NCI-H146 treated with DMSO at 0.1 percent for 48 hours (cell line): ENCODE data around the gene RNF41.
A peak's percentile ranks its signal among the peaks of the same experiment; 100 is the strongest.
"Not testable (repeated sequence)": the region's sequence is repeated elsewhere in the genome, so short reads cannot be mapped to it uniquely, and the experiment has no call there.

Experiments used
- DNase-seq: peaks from one replicate; lab custom pipeline; 2025; ENCODE audit not compliant: unreplicated experiment; lab: John Stamatoyannopoulos, UW

Gene RNF41

DNA sequence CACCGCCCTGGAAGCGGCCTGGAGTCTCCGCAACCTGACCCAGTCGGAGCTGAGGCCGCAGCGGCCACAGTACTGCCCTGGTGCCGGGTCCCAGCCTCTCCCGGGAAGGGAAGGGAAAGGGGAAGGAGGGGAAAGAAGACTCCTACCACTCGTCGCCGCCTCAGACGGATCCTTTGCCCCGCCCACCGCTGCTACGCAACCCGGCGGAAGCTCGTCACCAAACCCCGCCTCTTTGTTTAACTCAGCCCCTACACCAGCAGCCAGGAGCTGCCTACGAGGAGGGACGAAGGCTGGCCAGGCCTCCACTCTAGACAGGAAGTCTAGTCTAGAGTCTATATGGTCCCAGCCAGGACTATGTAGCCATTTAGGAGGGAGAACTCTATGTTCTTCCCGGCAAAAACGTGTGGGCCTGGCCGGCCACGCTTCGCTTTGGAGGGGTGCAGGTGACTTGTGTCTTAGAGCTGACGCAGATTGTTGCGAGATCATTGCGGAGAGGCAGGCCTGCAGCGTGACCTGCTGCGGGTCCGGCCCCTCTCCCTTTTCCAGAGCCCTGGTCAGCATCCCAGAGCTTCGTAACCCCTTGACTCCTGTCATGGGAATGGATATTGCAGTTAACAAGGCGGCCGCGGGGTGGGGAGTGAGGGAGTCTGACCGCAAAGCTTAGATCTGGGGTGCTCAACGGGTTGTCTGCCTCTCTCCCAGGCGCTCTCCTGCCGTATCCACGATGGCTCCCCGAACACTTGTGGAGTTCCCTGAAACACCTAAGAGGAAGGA lies at the start of gene RNF41:
RNF41 (minus strand) TSS at position 166 of the 774 bp plus-strand sequence. CDS start 7,875 bp downstream, outside the sequence.
- DNase-seq = peak; percentile 98

DNA sequence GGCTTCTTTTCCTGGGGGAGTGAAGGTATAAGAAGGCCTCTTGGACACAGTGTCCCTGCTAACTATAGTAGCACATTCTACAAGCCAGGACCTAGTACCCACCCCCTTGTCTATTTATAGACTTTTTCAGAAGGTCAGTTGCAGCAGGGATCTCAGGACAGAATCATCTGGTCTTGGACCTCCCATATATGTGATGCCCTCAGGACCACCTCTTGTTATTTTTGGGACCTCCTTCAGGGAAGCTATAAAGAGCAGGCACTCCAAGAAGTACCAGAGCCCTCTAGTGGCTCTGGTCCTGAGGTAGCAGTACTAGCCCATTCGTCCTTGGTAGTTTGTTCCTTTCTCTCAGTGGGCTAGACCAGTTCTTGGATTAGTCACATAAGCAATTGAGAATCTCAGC lies 49.3 kb upstream of the RNF41 start:
- DNase-seq = no peak

DNA sequence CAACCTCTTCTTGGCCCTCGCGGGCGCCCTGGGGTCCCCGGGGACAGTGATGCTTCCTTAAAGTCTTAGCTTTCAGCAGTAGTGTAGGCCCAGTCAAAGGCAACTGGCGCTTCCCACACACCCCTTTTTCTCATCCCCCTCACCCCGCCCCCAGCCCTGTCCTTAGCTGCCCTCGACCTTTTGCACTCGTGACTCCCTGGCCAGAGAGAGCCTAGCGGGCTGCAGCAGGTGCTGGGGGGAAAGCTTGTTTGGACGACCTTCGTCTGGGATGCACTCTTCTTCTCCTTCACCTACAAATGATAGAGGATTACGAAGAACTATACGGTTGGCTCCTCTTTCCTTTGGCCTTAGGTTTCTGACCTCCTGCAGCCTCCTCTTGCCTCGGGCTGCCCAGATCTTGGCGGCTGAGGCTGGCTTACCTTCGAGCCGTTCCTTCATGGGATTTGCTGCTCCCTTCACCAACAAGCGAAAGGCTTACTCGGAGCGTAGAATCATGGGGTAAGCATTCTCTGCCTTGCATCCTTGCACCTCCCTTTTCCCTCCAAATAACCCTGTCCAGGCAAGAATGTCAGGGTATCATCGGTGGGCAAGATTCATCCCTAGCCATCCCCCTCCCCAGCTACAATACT lies 45.8 kb upstream of the RNF41 start:
- DNase-seq = no peak

DNA sequence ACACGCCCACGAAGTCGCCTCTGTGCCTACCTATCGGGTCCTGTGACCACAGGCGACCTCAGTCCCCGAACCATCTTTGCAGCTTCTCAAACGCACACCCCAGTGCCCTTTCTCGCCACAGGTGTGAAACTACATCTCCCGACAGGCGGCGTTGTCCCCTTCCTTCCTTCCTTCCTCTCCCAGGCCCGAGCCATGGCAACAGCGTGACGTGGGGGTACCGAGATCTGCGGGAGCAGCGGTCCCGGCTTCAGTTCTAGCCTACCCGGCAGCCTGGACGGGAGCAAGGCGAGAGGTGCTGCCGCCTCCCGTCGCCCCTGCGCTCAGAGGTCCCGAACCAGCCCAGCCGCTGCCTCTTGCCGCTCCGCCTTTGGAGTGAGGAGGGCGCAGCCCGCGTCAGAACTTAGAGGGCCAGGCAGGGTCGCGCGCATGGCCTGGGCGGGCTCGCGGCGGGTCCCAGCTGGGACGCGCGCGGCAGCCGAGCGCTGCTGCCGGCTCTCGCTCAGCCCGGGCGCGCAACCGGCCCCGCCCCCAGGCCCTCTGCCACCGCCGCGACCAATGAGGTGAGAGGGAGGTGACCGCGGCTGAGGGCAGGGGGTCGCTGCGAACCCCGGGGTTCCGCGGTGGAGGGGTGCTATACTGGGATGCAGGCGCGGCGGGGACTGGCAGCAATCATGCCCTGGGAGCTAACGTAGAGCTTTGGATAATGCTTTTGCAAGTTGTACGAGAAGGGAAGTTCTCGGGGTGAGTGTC lies 45.1 kb upstream of the RNF41 start, which contains the start of gene COQ10A:
COQ10A (plus strand) TSS at position 250 of the 750 bp plus-strand sequence; CDS start at position 427, 177 bp downstream.
- peak; percentile 90 for DNase-seq

DNA sequence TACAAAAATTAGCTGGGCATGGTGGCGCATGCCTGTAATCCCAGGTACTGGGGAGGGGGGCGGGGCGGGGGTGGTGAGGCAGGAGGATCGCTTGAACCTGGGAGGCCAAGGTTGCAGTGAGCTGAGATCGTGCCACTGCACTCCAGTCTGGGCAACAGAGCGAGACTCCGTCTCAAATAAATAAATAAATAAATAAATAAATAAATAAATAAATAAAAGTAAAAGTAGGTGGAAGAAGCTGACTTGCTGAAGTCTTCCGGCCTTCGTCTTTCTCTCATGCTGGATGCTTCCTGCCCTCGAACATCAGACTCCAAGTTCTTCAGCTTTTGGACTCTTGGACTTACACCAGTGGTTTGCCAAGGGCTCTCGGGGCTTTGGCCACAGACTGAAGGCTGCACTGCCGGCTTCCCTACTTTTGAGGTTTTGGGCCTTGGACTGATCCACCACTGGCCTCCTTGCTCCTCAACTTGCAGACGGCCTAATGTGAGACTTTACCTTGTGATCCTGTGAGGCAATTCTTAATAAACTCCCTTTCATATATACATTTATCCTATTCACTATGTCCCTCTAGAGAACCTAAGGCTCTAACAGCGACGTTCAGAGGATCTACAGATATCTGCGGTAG lies 44.5 kb upstream of the RNF41 start:
- not testable (repeated sequence) for DNase-seq

DNA sequence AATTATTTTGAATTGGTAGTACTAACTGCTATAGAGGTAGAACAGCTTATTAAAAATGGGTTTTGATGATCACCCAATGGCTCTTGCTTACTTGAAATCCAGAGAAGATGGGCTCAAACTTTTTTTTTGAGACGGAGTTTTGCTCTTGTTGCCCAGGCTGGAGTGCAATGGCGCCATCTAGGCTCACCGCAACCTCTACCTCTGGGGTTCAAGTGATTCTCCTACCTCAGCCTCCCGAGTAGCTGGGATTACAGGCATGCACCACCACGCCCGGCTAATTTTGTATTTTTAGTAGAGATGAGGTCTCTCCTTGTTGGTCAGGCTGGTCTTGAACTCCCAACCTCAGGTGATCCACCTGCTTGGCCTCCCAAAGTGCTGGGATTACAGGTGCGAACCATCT lies 41.2 kb upstream of the RNF41 start:
- DNase-seq = not testable (repeated sequence)

DNA sequence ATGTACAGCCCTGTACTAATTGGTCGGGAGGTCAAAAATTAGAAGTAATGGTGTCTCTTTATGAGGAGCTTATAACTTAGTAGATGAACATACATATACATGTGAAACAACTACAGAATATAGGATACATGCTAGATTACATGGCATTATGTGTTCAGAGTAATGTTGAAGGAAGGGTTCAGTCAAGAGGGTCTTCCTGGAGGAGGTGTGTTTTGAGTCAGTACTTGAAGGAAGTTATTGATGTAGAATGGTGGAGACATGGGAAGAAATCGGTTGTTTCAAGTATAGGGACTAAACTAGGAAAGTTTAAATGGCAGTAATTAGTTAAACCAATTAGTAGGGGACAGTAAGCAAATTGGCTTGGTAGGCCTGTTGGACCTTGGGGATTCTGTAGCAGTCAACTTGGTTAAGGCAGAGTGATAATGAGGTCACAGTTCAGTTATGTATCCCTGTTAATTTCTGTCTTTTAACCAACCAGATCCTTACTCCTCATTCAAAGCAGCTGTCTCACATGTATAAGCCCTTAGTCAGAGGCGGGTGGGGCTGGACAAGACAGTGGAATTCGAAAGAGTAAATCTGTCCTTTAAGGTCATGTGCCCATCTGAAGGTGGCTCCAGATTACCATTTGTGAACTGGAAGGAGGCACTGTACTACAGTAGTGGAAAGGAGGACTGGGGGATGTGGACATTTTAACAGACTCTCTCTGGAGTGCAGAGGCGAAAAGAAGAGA lies 39.9 kb upstream of the RNF41 start:
- no peak for DNase-seq

DNA sequence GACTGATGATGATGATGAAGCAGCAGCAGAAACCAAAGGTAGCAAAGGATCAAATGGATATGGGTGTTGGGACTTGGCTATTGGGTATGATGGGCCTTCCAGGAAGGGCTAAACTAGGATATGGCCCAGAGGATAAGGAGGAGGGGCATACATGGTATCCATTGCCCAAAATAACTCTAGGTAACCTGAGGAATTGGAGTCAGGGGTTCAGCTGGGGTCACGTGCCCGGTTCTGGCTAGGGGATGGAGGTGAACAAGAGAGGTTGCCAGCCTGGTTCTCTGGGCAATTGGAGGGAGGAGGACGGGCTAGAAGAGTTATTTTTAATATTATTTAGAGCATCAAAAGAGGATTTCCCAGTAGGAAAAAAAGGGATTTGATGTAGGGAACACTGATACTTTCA lies 39.2 kb upstream of the RNF41 start:
- no peak for DNase-seq

DNA sequence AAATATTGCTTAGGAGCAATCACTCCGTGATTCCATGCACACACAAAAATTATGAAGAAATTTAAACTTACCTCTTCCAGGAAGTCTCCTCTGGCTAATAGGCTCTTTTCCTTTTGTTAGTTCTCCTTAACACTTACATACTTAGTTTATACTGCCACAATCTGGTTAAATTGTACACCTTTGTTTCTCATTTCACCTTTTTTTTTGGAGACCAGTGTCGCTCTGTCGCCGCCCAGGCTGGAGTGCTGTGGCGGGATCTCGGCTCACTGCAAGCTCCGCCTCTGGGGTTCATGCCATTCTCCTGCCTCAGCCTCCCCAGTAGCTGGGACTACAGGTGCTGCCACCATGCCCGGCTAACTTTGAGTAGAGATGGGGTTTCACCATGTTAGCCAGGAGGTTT lies 38.7 kb upstream of the RNF41 start:
- no peak for DNase-seq

DNA sequence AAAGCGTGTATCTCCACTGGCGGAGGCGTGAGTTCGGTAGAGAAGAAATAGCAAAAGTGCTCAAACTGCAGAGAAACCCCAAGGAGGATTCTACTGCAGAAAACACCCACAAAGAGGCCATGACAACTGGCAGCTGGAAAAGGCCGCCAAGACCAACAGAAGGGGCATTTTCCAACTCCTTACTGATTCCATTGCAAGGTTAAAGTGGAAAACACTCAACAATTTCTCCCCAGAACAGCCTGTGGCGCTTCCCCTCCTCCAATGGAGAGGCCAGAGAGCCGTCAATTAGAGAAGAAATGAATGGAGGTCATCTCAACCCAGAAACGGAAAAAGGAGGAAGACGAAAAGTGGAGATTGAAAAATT lies 37.1 kb upstream of the RNF41 start:
- no peak for DNase-seq

DNA sequence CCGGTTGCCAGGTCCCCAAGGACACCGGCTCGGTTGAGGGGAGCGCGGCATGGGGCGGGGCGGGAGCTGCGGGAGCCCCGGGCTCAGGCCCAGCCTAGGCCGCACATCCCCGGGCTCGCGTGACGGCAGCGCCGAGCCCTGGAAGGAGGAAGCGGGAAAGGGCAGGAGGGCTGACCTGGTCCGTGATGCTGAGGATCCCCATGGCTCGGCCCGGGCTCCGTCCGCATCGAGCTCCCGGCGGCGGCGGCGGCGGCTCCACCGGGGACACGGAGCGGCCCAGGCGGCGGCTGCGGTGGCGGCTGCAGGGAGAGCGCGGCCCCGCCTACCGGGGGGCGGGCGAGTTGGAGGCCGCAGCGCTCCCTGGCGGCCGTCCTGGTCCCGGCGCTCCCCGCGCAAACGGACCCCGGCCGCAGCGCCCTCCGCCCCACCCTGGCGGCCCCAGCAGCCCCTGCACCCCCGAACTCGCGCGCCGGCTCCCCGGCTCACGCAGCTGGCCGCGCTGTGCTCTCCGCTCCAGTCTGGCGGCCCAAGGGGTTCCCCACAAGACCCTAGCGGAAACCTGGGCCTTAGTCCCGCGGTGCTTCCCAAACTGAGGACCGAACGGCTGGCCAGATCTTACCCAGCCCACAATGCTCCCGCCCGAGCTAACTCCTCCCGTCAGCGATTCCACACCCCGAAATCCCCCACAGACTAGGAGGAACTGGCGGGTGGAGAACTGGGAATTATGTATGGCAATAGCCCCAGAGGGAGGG lies 36.5 kb upstream of the RNF41 start, which contains the start of gene ANKRD52:
ANKRD52 (minus strand) TSS at position 317 of the 752 bp plus-strand sequence; CDS start at position 202, 115 bp downstream.
- DNase-seq = peak; percentile 52

DNA sequence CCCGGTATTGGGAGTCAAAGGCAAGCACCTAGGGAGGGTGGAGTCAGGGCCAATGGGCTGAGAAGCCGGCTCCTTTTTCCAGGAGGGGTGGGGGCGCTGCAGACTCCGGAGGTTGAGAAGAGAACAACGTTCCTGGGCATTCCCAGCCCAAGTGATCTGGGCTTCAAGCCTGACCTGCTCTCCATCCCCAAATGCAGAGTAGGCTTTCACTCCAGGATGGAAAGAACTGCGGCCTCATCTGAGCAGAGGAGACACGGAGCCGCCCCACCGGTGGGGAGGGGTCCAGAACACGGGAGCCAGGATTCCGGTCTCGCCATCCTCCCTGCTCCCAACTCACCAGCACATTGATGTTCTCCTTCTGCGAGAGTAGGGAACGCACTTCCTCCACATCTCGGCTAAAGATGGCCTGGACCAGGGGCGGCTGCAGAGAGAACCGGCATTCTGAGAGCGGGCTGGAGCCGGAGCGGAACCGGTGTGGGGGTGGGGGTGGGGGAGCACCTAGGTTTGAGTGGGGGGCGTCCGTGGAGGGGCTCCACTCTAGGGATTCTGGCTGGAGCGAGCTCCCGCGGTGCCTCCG lies 35.9 kb upstream of the RNF41 start:
- peak; percentile 25 for DNase-seq

DNA sequence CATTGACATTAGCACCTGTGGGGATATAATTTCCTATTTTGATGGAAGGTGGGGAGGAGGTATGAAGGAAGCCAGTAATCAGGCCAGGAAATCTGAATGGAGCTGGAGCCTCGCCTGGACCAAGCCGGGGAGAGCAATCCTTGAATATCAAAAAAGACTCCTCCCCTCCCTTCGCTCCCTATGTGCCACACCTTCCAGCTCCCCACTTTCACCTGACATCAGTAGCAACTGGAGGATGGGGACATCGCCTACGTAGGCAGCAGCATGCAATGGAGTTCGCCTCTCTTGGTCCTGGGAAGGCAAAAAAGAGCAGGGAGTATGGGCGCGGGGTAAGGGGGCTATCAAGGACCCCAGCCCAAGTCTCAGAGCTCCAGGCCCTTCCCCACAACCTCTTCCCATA lies 35.3 kb upstream of the RNF41 start:
- no peak for DNase-seq

DNA sequence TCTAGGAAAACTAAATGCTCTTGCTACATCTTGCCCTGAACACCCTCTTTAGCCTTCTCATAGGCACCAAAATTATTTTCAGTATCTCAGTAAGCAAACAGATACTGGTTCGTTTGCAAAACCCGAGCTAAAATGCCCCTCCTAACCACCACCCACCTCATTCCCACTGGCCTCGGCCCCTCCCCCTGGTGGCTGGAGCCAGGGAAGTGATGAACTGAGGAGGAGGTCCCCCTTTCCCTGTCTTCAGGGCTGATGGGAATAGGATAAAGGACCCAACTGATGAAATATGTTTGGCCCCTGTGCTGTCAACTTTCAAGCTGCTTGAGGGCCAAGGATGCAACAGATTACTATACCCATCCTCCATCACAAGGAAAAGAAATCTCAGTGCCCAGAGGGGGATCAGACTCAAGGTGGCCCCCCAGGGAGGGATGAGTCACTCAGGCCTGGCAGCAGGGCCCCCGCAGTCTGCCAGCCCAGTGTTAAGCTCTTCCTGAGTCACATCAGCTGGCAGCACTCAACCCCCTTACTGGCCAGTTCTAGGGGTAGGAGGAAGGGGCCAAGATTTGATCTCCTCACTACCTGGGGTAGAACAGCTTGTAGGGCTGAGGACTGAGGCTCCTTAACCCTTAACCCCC lies 34.7 kb upstream of the RNF41 start:
- no peak for DNase-seq

DNA sequence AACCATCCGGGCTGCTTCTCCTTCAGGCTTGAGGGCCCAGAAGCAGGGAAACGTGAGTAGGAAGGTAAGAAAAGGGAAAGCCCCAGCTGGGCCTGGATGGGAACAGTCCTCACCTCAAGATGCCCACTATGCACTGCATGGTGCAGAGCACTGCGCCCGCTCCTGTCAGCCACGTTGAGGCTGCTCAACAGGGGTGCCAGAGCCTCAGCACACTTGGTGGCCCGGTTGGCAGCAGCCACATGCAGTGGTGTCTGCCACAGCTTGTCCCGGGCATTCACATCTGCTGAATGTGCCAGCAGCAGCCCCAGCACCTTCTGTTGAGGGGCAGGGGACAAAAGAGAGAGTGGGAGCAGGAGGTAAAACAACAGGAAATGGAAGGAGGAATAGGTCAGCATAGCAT lies 33.9 kb upstream of the RNF41 start:
- DNase-seq = no peak

DNA sequence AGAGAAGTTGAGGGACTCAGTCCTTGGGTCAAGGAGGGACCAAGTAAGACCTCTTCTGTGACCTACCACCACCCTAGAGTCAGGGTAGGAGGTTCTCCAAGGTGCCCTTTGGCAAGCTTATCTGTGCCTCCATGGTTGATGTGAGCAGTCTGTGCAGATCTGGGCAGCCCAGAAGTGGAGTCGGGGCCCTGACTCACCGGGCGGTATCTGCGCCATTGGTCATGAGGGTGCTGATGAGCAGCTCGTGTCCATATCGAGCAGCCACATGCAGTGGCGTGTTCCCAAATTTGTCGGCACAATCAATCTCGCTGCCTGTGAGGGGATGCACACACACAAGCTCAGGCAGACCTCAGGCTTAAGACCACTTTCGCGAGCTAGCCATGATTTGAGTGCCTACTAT lies 31.4 kb upstream of the RNF41 start:
- no peak for DNase-seq

DNA sequence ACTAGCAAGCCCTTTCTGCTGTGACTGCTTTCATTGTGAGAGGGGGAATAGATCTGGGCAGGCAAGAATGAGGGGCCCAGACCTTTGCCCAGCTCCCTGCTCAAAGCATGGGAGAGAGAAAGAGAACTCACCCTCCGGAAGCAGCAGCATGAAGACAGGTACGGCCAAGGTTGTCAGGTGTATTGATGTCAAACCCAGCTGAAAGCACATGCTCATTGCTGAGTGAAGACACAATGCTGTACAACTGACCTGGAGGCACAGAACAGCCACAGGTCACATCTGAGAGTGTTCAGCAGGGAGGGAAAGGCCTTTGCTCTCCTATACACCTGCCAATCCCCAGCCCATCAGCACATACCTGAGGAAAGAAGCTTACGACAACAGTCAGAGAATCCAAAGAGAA lies 30.9 kb upstream of the RNF41 start:
- no peak for DNase-seq

DNA sequence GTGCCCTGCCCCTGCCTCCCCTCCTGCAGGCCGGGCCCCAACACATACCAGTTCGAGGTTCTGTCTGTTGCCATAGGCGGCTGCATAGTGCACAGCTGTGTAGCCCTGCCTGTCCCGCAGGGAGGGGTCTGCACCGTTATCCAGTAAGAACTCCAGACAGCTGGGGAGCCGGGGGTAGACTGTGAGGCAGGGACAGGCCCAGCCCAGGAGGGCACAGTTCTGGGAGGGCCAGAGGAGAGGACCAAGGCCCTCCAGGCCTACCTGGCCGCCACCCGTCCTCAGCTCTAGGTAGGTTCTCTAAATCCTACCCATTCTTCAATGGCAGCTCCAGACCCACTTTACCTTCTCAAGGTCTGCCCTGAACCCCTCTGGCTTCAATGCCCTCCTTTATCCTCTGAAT lies 27.0 kb upstream of the RNF41 start:
- no peak for DNase-seq

DNA sequence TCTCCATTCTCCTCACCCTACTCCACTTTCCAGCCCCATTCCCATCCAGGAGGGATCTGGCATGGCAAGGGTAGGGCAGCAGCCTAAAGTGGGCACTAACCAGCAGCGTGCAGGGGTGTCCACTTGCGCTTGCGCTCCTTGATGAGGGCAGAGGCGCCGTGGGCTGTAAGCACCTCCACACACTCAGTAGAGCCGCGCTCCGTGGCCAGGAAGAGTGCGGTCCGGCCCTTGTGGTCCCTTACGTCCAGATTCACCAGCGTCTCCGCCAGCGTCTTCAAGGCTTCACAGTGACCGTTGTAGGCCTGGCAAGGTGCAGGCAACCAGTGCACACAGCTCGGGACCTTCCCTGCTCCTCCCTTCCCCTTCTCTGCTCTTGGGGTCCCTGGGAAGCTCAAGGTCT lies 26.2 kb upstream of the RNF41 start:
- no peak for DNase-seq
